GM19043 (cell line): Measurements from ENCODE around the gene ABLIM2.

ENCODE experiments used
- ATAC-seq: cut with Tn5 transposase; IDR thresholded peaks from one replicate; pipeline ENCODE4 v1.9.1; 2021; ENCODE audit warnings: low read depth; ENCODE audit not compliant: unreplicated experiment

The ABLIM2 gene

DNA sequence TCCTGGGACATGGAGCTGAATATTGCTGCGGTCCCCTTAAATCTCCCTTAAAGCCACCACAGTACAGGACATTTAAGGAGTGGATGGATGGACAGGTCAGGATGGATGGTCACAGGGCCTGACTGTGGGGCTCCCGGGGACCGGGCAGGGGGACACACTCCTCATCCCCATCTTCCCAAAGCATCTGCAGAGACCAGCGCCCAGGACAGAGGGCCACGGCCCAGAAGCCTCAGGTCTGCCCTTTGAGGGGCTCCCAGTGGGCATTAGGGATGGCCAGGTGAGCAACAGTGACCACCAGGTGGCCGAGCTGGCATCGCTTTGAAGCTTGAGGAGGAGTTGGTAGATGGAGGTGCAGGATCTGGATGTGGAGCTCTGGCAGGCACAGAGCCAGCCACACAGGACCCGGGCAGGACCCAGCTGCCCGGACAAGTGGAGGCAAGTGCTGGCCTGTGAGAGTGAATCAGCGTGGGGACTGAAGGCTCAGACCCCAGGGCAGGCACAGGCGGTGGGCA, 51.4 kb downstream of the ABLIM2 start:
- ATAC-seq = no peak

DNA sequence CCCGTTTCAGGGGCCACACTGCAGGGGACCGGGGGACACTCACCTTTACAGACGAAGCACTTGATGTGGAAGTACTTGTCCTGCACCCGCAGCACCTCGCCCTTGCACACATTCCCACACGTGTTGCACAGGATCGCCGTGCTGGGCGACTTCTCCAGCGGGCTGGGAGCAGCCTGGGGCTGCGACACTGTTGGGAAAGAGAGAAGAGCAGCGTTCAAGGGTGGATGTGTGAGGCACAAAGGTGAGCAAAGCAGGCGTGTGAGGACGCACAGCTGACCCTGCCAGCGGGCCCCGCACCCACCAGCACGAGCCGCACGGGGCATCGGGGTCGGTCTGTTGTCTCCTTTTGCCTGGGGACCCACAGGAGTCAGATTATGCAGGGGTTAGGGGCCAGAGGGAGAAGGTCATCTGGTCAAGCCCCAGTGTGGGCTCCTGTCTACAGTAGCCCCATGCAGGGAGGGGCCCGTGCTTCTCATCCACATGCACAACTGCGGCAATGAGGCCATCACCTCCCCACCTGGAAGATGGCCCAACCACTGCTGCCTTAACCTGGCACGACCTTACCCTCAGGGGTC, 52.1 kb downstream of the ABLIM2 start:
- no peak for ATAC-seq

GRCh38 chr4:8105306-8106100, 53.1 kb downstream of the ABLIM2 start:
- no peak for ATAC-seq

- no peak for ATAC-seq
These were observed 53.9 kb downstream of the ABLIM2 start for GRCh38 chr4:8104491-8105305.

GRCh38 chr4:8103421-8104390, 54.9 kb downstream of the ABLIM2 start:
- no peak for ATAC-seq

- no peak for ATAC-seq
These were observed 55.8 kb downstream of the ABLIM2 start for GRCh38 chr4:8102831-8103230.

DNA sequence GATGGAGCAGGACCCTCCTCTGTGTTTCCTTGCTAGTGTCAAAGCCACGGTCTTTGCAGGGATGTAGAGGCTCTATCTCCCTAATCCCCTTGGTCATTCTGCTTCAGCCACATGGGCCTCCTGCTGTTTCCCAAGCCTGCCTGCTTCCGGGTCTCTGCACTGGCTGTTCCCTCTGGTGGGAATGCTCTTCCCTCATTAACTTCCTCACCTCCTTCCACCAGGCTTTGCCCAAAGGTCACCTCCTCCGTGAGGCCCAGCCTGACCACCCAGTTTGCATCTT, 56.6 kb downstream of the ABLIM2 start:
- no peak for ATAC-seq

- no peak for ATAC-seq
These were observed 57.2 kb downstream of the ABLIM2 start for GRCh38 chr4:8101213-8102075.

DNA sequence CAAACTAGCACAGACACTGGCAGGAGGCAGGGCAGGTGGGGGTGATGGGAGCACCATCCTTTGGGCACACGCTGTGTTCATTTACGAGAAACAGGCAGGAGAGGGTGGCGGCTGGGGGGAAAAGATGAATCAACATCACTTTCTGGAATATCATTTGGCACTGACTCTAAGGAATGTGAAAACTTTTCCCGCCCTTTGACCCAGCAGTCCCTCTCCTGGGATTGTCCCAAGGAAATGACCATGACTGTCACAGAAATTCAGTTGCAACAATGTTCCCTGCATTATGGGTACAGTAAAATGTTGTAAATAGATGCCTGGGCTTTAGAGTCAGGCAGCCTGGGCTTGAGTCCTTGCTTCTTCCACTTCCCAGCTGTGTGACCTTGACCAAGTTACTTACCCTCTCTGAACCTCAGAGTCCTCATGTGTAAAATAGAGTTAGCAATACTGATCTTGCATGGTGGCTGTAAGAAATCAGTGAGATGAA, 58.6 kb downstream of the ABLIM2 start:
- ATAC-seq = no peak

GRCh38 chr4:8098506-8098905, 60.1 kb downstream of the ABLIM2 start:
- no peak for ATAC-seq

- ATAC-seq = no peak
These were observed 60.8 kb downstream of the ABLIM2 start for GRCh38 chr4:8097721-8098345.

DNA sequence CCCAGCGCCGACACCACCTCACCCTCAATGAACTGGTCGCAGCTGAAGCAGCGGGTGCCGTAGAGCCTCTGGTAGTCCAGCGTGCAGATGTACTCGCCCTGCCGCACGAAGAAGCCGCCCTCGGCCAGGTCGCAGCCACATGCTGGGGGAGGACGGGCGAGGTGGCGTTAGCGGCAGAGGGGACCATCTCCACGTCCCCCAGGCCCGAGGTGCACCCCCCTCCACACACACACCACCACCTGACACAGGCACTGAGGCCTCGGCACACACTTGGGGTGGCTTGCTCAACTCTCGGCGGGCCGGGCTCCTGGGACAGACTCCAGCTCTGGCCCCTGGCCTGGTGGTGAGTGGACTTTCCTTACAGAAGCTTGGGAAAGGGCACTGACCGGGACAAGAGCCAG, 61.5 kb downstream of the ABLIM2 start:
- ATAC-seq = no peak

- no peak for ATAC-seq
These were observed 61.9 kb downstream of the ABLIM2 start for GRCh38 chr4:8096690-8097061.

GRCh38 chr4:8095956-8096689, 62.5 kb downstream of the ABLIM2 start:
- no peak for ATAC-seq

DNA sequence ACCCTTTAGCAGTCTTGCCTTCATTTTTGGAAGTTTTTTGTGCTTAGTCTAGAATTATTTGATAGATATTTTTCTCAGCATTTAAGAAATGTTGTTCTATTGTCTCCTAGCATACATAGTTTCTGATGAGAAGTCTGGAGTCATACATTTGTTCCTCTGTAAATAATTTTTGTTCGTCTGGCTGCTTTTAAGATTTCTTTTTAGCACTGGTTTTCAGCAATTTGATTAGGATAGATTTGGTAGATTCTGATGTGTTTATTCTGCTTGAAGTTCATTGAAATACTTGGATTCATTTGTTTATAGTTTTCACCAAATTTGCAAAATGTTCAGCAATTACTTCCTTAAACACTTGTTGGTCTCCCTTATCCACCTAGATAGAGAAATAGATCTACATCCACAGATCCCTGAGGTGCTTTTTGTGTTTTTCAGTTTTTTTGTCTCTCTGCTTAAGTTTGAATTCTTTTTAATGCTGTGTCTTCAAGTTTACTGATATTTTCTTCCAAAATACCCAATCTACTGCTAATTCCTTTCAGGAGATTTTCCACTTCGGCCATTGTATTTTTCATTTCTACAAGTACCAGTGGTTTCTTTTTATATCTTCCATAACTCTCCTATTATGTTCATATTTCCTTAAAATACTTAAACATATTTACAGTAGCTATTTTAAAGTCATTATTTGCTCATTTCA, 64.9 kb downstream of the ABLIM2 start:
- no peak for ATAC-seq

GRCh38 chr4:8092282-8092681, 66.3 kb downstream of the ABLIM2 start:
- no peak for ATAC-seq

DNA sequence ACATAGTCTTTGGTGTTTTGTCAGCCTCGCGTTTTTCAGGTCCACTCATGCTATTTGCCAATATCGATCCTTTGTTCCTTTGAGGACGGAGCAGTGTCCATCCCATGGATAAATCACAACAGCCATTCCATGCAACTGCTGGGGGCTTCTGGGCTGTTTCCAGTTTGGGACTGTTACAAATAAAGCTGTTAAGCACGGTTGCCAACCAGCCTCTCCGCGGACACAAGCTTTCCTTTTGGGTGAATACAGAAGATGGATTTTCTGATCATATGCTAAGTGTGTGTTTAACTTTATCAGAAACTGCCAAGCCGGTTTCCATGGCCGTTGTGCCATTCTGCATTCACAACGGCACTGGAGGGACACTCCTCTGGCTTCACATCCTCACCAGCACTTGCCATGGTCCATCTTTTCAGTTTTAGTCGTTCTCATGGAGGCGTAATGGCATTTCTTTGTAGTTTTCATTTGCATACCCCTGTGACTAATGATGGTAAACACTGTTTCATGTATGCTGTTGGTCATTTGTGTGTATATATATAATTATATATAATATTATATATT, 67.8 kb downstream of the ABLIM2 start:
- no peak for ATAC-seq
